Erythroblast (primary cell): ENCODE measurements around the gene AMBRA1.

Experiments
- GATA1 ChIP-seq: IDR thresholded peaks from 2 replicates; pipeline ENCODE4 v1.6.1; 2011; ENCODE audit warnings: low read depth, mild to moderate bottlenecking, control low read depth, low read length, moderate library complexity
- POLR2A ChIP-seq: IDR thresholded peaks from 2 replicates; pipeline ENCODE4 v1.6.1; 2011; ENCODE audit warnings: mild to moderate bottlenecking, low read length

DNA sequence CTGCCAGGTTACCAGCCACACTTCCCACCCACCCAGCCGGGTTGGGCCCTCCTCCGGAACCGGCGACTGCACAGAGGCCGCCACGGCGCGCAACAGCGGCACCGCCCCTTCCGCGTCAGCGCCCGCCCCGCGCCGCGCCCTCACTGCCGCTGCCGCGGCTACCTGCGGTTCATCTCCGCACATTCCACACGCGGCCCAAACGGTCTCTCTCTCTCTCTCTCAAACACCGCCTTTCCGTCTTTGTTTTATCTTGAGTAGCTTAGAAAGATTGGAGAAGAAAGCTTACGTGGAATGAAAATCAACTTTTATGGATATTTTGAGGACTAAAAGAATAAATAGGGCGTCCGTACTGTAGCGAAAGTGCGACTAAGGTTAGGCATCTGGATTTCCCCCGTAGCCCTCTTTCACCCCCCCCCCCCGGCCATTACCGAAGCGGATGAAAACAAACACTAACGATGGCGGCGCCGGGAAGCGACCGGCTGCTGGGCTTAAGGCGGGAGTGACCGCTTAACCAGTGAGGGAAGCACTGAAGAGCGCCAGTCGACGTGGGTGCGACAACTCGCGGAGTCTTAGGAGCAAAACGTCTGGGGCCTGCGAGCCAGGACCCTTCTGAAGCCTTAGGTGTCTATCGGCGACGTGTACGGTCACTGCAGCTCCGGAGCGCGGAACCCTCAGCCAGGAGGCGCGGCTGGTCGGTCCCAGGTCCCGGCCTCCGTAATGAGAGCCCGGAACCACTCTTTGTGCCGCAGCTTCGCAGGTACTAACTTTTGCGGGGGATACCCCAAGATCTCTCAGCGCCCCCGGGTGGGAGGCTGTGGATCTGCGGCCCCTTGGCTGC lies 23.5 kb upstream of the AMBRA1 start, which contains the start of the genes ATG13 and HARBI1:
- no peak for TF ChIP-seq GATA1
- peak; percentile 80 for TF ChIP-seq POLR2A
